ENCODE results near the gene QPCT. TPM values are rescaled to one million over a fixed set of nuclear protein-coding genes. Genes with fewer than 3 reads are reported as not detected.

The QPCT gene
- total RNA-seq, 1 donor from 2014 or later = 0.45 TPM

GRCh38 chr2:37361994-37362698, 17.7 kb downstream of the QPCT start:
- H3K4me1 Mint-ChIP-seq = no peaks in the 10 kb centered on the region
- no peak overlapping the region for H3K27ac Mint-ChIP-seq
- no peak overlapping the region for H3K4me3 Mint-ChIP-seq
- TF ChIP-seq CTCF (IDR thresholded peaks at IDR 0.05; ENCODE audit: unreplicated experiment) = no peak
- no peaks in the 10 kb centered on the region for H3K36me3 Mint-ChIP-seq
- DNase-seq (ENCODE audit: low spot score in 2 of 2, unreplicated experiment in 2 of 2) = no peak
- H3K27me3 Mint-ChIP-seq (ENCODE audit: low read depth) = peaks cover 3% of the 10 kb centered on the region
- no peaks in the 10 kb centered on the region for H3K9me3 Mint-ChIP-seq

GRCh38 chr2:37364351-37364750, 19.9 kb downstream of the QPCT start:
- Mint-ChIP-seq H3K4me3 (no peak overlapping the region), H3K36me3 (no peaks in the 10 kb centered on the region)

GRCh38 chr2:37365669-37366068, 21.2 kb downstream of the QPCT start:
- peaks cover 5% of the 10 kb centered on the region for H3K4me1 Mint-ChIP-seq
- no peak overlapping the region for H3K4me3 Mint-ChIP-seq
- TF ChIP-seq CTCF (IDR thresholded peaks at IDR 0.05; ENCODE audit: unreplicated experiment) = no peak
- H3K27me3 Mint-ChIP-seq (ENCODE audit: low read depth) = no peaks in the 10 kb centered on the region
- no peak overlapping the region for H3K27ac Mint-ChIP-seq
- DNase-seq (ENCODE audit: low spot score in 2 of 2, unreplicated experiment in 2 of 2) = no peak
- no peaks in the 10 kb centered on the region for H3K9me3 Mint-ChIP-seq
- no peaks in the 10 kb centered on the region for H3K36me3 Mint-ChIP-seq

More at GRCh38 chr2:37364351-37364750, 19.9 kb downstream of the QPCT start:
- H3K4me1 Mint-ChIP-seq = no peaks in the 10 kb centered on the region
- no peak for TF ChIP-seq CTCF (IDR thresholded peaks at IDR 0.05; ENCODE audit: unreplicated experiment)
- H3K27me3 Mint-ChIP-seq (ENCODE audit: low read depth) = peaks cover 3% of the 10 kb centered on the region
- H3K27ac Mint-ChIP-seq = no peak overlapping the region
- DNase-seq (ENCODE audit: low spot score in 2 of 2, unreplicated experiment in 2 of 2) = no peak
- H3K9me3 Mint-ChIP-seq = no peaks in the 10 kb centered on the region

- H3K4me3 Mint-ChIP-seq = no peak overlapping the region
- no peaks in the 10 kb centered on the region for H3K9me3 Mint-ChIP-seq
- H3K4me1 Mint-ChIP-seq = peaks cover 11% of the 10 kb centered on the region
- H3K36me3 Mint-ChIP-seq = no peaks in the 10 kb centered on the region
- no peak for DNase-seq (ENCODE audit: low spot score in 2 of 2, unreplicated experiment in 2 of 2)
- no peaks in the 10 kb centered on the region for H3K27me3 Mint-ChIP-seq (ENCODE audit: low read depth)
- TF ChIP-seq CTCF (IDR thresholded peaks at IDR 0.05; ENCODE audit: unreplicated experiment) = no peak
- H3K27ac Mint-ChIP-seq = no peak overlapping the region
Measured at GRCh38 chr2:37366773-37367172, 22.3 kb downstream of the QPCT start.

- H3K9me3 Mint-ChIP-seq = no peaks in the 10 kb centered on the region
- TF ChIP-seq CTCF (IDR thresholded peaks at IDR 0.05; ENCODE audit: unreplicated experiment) = no peak
- no peaks in the 10 kb centered on the region for H3K36me3 Mint-ChIP-seq
- H3K4me1 Mint-ChIP-seq = peaks cover 15% of the 10 kb centered on the region
- DNase-seq (ENCODE audit: low spot score in 2 of 2, unreplicated experiment in 2 of 2) = no peak
- no peak overlapping the region for H3K27ac Mint-ChIP-seq
- no peak overlapping the region for H3K4me3 Mint-ChIP-seq
- no peaks in the 10 kb centered on the region for H3K27me3 Mint-ChIP-seq (ENCODE audit: low read depth)
Measured at GRCh38 chr2:37367310-37367709, 22.9 kb downstream of the QPCT start.
